HEK293 (cell line): ENCODE measurements around the gene TRAM2.

ENCODE experiments used
- CTCF ChIA-PET: fragments of 350-600 bp; formaldehyde crosslinking; extraction: SDS; loops from one replicate; lab custom pipeline; 2021; ENCODE audit warnings: antibody characterized with exemption; lab: Yijun Ruan, JAX
- POLR2A ChIA-PET: fragments of 300-600 bp; formaldehyde crosslinking; extraction: SDS; loops from one replicate; lab custom pipeline; 2020; ENCODE audit warnings: antibody characterized with exemption, inconsistent platforms; lab: Yijun Ruan, JAX
- H3K27ac ChIP-seq: fragments of 200-500 bp; sonication (Bioruptor generic); 2 replicates; pipeline ENCODE4 v1.5.1; 2014; ENCODE audit warnings: low read depth, low read length, control low read depth, inconsistent platforms; ENCODE audit errors: extremely low read depth
- H3K36me3 ChIP-seq, 2 experiments: fragments of 200-500 bp in 1 of 2; sonication (Bioruptor generic) in 1 of 2; 1 replicate in 1 of 2; 2 replicates in 1 of 2; pipeline ENCODE4 v1.5.1; 2014 to 2017; ENCODE audit warnings: inconsistent platforms in 2 of 2, low read length in 2 of 2; ENCODE audit not compliant: control insufficient read depth in 2 of 2, insufficient read depth in 1 of 2
- H3K4me1 ChIP-seq: fragments of 200-500 bp; sonication (Bioruptor generic); 2 replicates; pipeline ENCODE4 v1.5.1; 2014; ENCODE audit warnings: mild to moderate bottlenecking, low read length, inconsistent platforms; ENCODE audit not compliant: control insufficient read depth, insufficient read depth
- H3K4me3 ChIP-seq: 2 replicates; pipeline ENCODE4 v1.5.1; 2011; ENCODE audit warnings: low read depth, mild to moderate bottlenecking, control low read depth, low read length, moderate library complexity
- H3K9me3 ChIP-seq: fragments of 200-500 bp; sonication (Bioruptor generic); 2 replicates; pipeline ENCODE4 v1.5.1; 2014; ENCODE audit warnings: low read depth, low read length, inconsistent platforms; ENCODE audit not compliant: control insufficient read depth, insufficient read depth
- MZF1 ChIP-seq: fragments of 450-650 bp; formaldehyde crosslinking; IDR thresholded peaks from 2 replicates; pipeline ENCODE4 v1.5.1; 2017; ENCODE audit warnings: missing biosample characterization, missing genetic modification characterization, borderline replicate concordance
- ZBTB20 ChIP-seq: fragments of 450-650 bp; formaldehyde crosslinking; IDR thresholded peaks from 2 replicates; pipeline ENCODE4 v1.5.1; 2016; ENCODE audit warnings: missing biosample characterization, missing genetic modification characterization
- ZFHX2 ChIP-seq: fragments of 450-650 bp; formaldehyde crosslinking; conservative IDR thresholded peaks from 2 replicates; pipeline ENCODE4 v1.5.1; 2016; ENCODE audit warnings: missing biosample characterization, missing genetic modification characterization
- ZNF112 ChIP-seq: fragments of 450-650 bp; formaldehyde crosslinking; IDR thresholded peaks from 2 replicates; pipeline ENCODE4 v1.5.0; 2017; ENCODE audit warnings: missing biosample characterization, missing genetic modification characterization
- ZNF585B ChIP-seq: fragments of 450-650 bp; formaldehyde crosslinking; IDR thresholded peaks from 2 replicates; pipeline ENCODE4 v1.5.1; 2016; ENCODE audit warnings: missing biosample characterization, missing genetic modification characterization
- ZNF654 ChIP-seq: fragments of 450-650 bp; formaldehyde crosslinking; IDR thresholded peaks from 2 replicates; pipeline ENCODE4 v1.5.1; 2016; ENCODE audit warnings: low read depth, missing biosample characterization, missing genetic modification characterization
- ZNF785 ChIP-seq: fragments of 450-650 bp; formaldehyde crosslinking; IDR thresholded peaks from 2 replicates; pipeline ENCODE4 v1.5.1; 2016; ENCODE audit warnings: missing biosample characterization, missing genetic modification characterization
- TF ChIP-seq, protein P1 (sequence below): fragments of 450-650 bp; formaldehyde crosslinking; IDR thresholded peaks from 2 replicates; pipeline ENCODE4 v1.5.1; 2016; ENCODE audit warnings: missing biosample characterization, missing genetic modification characterization
- TF ChIP-seq, protein P2 (sequence below): fragments of 450-650 bp; formaldehyde crosslinking; IDR thresholded peaks from 2 replicates; pipeline ENCODE4 v1.5.1; 2016; ENCODE audit warnings: missing biosample characterization, missing genetic modification characterization, low read depth
- TF ChIP-seq, protein P3 (sequence below): fragments of 450-650 bp; formaldehyde crosslinking; IDR thresholded peaks from 2 replicates; pipeline ENCODE4 v1.5.1; 2016; ENCODE audit warnings: missing biosample characterization, missing genetic modification characterization

Gene TRAM2

DNA sequence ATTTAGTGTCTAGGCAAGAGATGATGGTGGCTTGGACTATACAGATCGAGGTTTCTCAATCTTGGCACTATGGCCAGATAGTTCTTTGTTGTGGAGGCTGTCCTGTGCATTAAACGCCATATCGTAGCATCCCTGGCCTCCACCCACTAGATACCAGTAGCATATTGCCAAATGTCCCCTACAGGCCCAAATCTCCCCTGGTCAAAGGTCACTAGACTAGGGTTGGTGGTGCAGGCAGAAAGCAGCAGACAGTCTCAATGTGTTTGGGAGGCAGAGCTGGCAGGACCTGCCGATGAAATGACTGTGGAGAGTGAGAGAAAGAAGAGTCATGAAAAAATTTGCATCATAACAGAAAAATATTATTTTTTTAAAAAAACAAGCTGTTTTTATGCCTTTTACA lies 63.0 kb downstream of the TRAM2 start (continued):
- TF ChIP-seq, protein P1, sequence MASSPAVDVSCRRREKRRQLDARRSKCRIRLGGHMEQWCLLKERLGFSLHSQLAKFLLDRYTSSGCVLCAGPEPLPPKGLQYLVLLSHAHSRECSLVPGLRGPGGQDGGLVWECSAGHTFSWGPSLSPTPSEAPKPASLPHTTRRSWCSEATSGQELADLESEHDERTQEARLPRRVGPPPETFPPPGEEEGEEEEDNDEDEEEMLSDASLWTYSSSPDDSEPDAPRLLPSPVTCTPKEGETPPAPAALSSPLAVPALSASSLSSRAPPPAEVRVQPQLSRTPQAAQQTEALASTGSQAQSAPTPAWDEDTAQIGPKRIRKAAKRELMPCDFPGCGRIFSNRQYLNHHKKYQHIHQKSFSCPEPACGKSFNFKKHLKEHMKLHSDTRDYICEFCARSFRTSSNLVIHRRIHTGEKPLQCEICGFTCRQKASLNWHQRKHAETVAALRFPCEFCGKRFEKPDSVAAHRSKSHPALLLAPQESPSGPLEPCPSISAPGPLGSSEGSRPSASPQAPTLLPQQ (tag by site-specific recombination): no peak
- no peak for TF ChIP-seq ZNF654 (tag by site-specific recombination)

DNA sequence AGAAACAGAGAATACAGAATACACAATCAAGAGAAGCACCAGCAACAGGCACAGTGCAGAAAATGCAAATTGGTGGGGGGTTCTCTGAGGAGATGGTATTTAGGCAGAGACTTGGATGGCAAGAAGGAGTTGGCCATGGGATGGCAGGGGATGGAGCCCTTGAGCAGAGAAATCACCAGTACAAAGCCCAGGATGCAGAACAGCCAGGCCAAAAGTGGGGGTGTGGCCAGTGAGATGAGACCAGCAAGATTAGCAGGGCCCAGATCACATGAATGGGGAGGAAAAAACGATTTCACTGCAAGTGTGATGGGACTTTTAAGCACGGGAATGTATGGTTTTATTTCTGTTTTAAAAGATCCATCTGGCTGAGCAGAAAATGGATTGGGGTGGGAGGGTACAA lies 63.4 kb downstream of the TRAM2 start:
- peaks cover 0 to 14% of the 10 kb centered on the region in 2 experiments; a peak in 1 of 3 replicates for H3K36me3 ChIP-seq
- no peak overlapping the region for H3K27ac ChIP-seq
- no peaks in the 10 kb centered on the region for H3K9me3 ChIP-seq
- no peak overlapping the region for H3K4me3 ChIP-seq
- ChIA-PET CTCF (no interaction called here), POLR2A (interaction anchor here (1.4 kb wide), 1 partner anchor 15 kb away, joined by 3 read pairs; no protein-coding TSS in a partner anchor)
- TF ChIP-seq, protein P2, sequence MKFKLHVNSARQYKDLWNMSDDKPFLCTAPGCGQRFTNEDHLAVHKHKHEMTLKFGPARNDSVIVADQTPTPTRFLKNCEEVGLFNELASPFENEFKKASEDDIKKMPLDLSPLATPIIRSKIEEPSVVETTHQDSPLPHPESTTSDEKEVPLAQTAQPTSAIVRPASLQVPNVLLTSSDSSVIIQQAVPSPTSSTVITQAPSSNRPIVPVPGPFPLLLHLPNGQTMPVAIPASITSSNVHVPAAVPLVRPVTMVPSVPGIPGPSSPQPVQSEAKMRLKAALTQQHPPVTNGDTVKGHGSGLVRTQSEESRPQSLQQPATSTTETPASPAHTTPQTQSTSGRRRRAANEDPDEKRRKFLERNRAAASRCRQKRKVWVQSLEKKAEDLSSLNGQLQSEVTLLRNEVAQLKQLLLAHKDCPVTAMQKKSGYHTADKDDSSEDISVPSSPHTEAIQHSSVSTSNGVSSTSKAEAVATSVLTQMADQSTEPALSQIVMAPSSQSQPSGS: no peak
- TF ChIP-seq ZNF112 (tag by site-specific recombination) (no peak), ZNF585B (0 out of 2 replicates have a peak, but pooled peaks have one; percentile 22)
- TF ChIP-seq, protein P3, sequence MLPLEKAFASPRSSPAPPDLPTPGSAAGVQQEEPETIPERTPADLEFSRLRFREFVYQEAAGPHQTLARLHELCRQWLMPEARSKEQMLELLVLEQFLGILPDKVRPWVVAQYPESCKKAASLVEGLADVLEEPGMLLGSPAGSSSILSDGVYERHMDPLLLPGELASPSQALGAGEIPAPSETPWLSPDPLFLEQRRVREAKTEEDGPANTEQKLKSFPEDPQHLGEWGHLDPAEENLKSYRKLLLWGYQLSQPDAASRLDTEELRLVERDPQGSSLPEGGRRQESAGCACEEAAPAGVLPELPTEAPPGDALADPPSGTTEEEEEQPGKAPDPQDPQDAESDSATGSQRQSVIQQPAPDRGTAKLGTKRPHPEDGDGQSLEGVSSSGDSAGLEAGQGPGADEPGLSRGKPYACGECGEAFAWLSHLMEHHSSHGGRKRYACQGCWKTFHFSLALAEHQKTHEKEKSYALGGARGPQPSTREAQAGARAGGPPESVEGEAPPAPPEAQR (tag by site-specific recombination): no peak
- peaks cover 6% of the 10 kb centered on the region; the same call in 1 of the 2 replicates for H3K4me1 ChIP-seq

DNA sequence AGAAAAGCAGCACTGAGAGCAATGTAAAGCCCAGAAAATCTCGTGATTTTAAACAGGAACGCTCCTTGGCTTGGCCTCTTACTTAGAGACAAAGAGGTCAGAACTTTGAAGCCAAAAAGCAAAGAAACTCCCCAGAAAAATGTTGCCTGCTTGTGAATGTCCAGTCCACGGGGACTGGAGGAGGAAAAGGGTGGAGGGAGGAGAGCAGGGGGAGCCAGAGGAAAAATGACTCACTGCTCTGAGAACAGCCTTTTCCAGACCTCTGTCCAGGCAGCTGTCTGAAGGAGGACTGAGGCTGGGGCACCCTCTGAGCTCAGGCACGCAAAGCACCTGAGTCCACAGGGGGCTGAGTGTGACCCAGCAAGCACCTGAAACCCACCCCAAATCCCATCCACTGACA lies 64.7 kb downstream of the TRAM2 start:
- Histone ChIP-seq H3K4me1 (no peaks in the 10 kb centered on the region), H3K27ac (no peak overlapping the region), H3K36me3 (peaks cover 0 to 25% of the 10 kb centered on the region in 2 experiments; a peak in 1 of 3 replicates), H3K9me3 (no peaks in the 10 kb centered on the region)
- TF ChIP-seq ZFHX2: 0 out of 2 replicates have a peak, but pooled peaks have one; percentile 1
- TF ChIP-seq MZF1 (tag by site-specific recombination): peak; percentile 29; the same call in 1 of the 2 replicates
- no peak for TF ChIP-seq ZNF785 (tag by site-specific recombination)
- no peak for TF ChIP-seq ZBTB20 (tag by site-specific recombination)
- TF ChIP-seq, all 188 proteins: peak for 2
- no peak overlapping the region for H3K4me3 ChIP-seq
- ChIA-PET CTCF (interaction anchor here (0.6 to 1.7 kb wide), 2 partner anchors 13 to 64 kb away, joined by 3 to 5 read pairs; no protein-coding TSS in a partner anchor), POLR2A (interaction anchor here (1.4 kb wide), 1 partner anchor 14 kb away, joined by 3 read pairs; no protein-coding TSS in a partner anchor)

DNA sequence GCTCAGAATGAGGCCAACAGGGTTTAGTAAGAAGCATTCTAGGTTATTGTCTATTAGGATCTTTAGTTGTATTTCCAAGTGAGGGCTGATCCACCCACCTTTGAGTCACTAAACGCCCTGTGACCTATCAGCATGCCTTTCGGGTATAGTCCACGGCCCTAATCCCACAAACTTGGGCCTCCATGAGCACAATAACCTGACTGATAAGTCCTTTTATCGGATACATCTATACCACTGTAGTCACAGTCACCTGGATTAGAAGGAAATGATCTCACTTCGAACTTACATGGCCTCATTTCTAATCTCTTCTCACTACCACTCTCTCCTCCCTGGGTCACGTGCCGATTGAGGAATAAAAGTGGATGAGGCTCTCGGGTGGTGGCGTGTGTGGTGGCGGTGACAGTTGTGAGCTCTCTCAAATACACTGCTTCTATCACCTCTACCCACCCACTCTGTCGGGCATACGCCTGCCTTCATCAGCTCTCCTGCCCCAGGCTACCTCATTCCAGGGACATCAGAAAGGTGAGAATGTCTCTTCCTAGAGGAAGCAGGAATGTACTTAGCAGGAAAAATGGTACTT lies 65.2 kb downstream of the TRAM2 start:
- Histone ChIP-seq H3K27ac (no peak overlapping the region), H3K36me3 (peaks cover 0 to 30% of the 10 kb centered on the region in 2 experiments; a peak in 1 of 3 replicates), H3K4me3 (no peak overlapping the region), H3K9me3 (no peaks in the 10 kb centered on the region), H3K4me1 (no peaks in the 10 kb centered on the region)
- ChIA-PET CTCF (interaction anchor here (0.6 to 1.7 kb wide), 3 partner anchors 12 to 86 kb away, joined by 3 to 5 read pairs (median 3); no protein-coding TSS in a partner anchor), POLR2A (interaction anchor here (0.6 kb wide), 1 partner anchor 9 kb away, joined by 3 read pairs; no protein-coding TSS in a partner anchor)
- 0 out of 2 replicates have a peak, but pooled peaks have one; percentile 7 for TF ChIP-seq ZFHX2
- TF ChIP-seq, protein P1 (tag by site-specific recombination): no peak
